ENCODE measurements around the gene CD247. TPM values are rescaled to one million over a fixed set of nuclear protein-coding genes. Genes with fewer than 3 reads are reported as not detected.

Gene CD247
- total RNA-seq, 1 experiment from 2014 or later, result 0.97 TPM

DNA sequence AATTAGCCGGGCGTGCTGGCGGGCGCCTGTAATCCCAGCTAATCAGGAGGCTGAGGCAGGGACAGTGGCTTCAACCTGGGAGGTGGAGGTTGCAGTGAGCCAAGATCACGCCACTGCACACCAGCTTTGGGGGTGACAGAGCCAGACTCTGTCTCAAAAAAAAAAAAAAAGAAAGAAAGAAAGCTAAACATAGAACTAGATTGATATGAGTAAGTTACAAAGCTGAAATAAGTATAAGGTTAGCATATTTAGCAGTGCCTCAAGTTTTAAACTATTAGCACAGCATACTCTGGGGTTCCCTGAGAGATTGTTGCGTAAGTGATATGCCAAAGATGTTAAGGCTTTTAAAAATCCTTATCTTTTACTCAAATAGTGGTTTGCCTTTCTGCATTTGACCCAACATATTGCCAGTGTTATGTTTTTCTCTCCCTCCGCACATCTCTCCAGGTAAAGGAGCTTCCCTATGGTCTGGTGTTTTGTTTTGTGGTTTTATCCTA lies 126.1 kb downstream of the CD247 start:
- no peak overlapping the region for H3K27ac Mint-ChIP-seq (ENCODE audit: unreplicated experiment)
- BruUV-seq (replicated peaks), result no TSS peak
- no peak for TF ChIP-seq CTCF (IDR thresholded peaks at IDR 0.05; ENCODE audit: unreplicated experiment)

GRCh38 chr1:167388976-167389375 lies 129.4 kb downstream of the CD247 start:
- CTCF ChIA-PET, result interaction anchor here (0.6 kb wide), 1 partner anchor 97 kb away, joined by 3 read pairs; no protein-coding TSS in a partner anchor
- no peak for DNase-seq
- H3K4me1 Mint-ChIP-seq (ENCODE audit: low read depth, unreplicated experiment), result no peaks in the 10 kb centered on the region
- H3K9me3 Mint-ChIP-seq (ENCODE audit: low read depth, unreplicated experiment), result no peaks in the 10 kb centered on the region
- no peak for TF ChIP-seq CTCF (IDR thresholded peaks at IDR 0.05; ENCODE audit: unreplicated experiment)
- BruUV-seq (replicated peaks), result no TSS peak
- H3K27me3 Mint-ChIP-seq (ENCODE audit: unreplicated experiment), result no peaks in the 10 kb centered on the region
- no peak overlapping the region for H3K27ac Mint-ChIP-seq (ENCODE audit: unreplicated experiment)
- no peak overlapping the region for H3K4me3 Mint-ChIP-seq (ENCODE audit: low read depth, unreplicated experiment)
- H3K36me3 Mint-ChIP-seq (ENCODE audit: insufficient read depth, unreplicated experiment), result no peaks in the 10 kb centered on the region
- intact Hi-C loops (cut with micrococcal nuclease; ENCODE audit: unreplicated experiment), result no loop called here

More for the DNA sequence above, 126.1 kb downstream of the CD247 start:
- CTCF ChIA-PET, result interaction anchor here (0.6 kb wide), 1 partner anchor 136 kb away, joined by 3 read pairs; no protein-coding TSS in a partner anchor
- no peak for DNase-seq
- Mint-ChIP-seq H3K27me3 (ENCODE audit: unreplicated experiment) (no peaks in the 10 kb centered on the region), H3K36me3 (ENCODE audit: insufficient read depth, unreplicated experiment) (no peaks in the 10 kb centered on the region), H3K4me3 (ENCODE audit: low read depth, unreplicated experiment) (no peak overlapping the region), H3K4me1 (ENCODE audit: low read depth, unreplicated experiment) (no peaks in the 10 kb centered on the region), H3K9me3 (ENCODE audit: low read depth, unreplicated experiment) (no peaks in the 10 kb centered on the region)
- intact Hi-C loops (cut with micrococcal nuclease; ENCODE audit: unreplicated experiment), result no loop called here

- Mint-ChIP-seq H3K9me3 (ENCODE audit: low read depth, unreplicated experiment) (no peaks in the 10 kb centered on the region), H3K4me3 (ENCODE audit: low read depth, unreplicated experiment) (no peak overlapping the region), H3K36me3 (ENCODE audit: insufficient read depth, unreplicated experiment) (no peaks in the 10 kb centered on the region), H3K27me3 (ENCODE audit: unreplicated experiment) (no peaks in the 10 kb centered on the region), H3K27ac (ENCODE audit: unreplicated experiment) (no peak overlapping the region), H3K4me1 (ENCODE audit: low read depth, unreplicated experiment) (peaks cover 1% of the 10 kb centered on the region)
- no peak for TF ChIP-seq CTCF (IDR thresholded peaks at IDR 0.05; ENCODE audit: unreplicated experiment)
- intact Hi-C loops (cut with micrococcal nuclease; ENCODE audit: unreplicated experiment), result no loop called here
- BruUV-seq (replicated peaks), result no TSS peak
- CTCF ChIA-PET, result no interaction called here
- DNase-seq, result no peak
These were observed 130.9 kb downstream of the CD247 start for GRCh38 chr1:167387251-167387910.

Other genes starting within 250 kb of the CD247 start
- 55.0 and 69.3 TPM in 2 replicates for gene CREG1, start 35.2 kb upstream of the CD247 start, total RNA-seq (2022)
- not detected in 2 replicates for gene RCSD1, start 111.7 kb upstream of the CD247 start, total RNA-seq (2022)
- 129 and 139 TPM in 2 replicates for gene MPZL1, start 203.5 kb upstream of the CD247 start, total RNA-seq (2022)